H1 (cell line): ENCODE measurements around the gene ETFDH. TPM values are rescaled to one million over a fixed set of nuclear protein-coding genes. Genes with fewer than 3 reads are reported as not detected.

Source experiments
- CTCF ChIA-PET: fragments of 300-600 bp; sonication (Branson Sonifier 250); formaldehyde crosslinking; loops from one replicate; lab custom pipeline; 2021; ENCODE audit not compliant: partially characterized antibody; lab: Charles Lee
- POLR2A ChIA-PET: fragments of 300-600 bp; sonication (Branson Sonifier 250); formaldehyde crosslinking; loops from one replicate; lab custom pipeline; 2021; ENCODE audit warnings: inconsistent platforms; ENCODE audit not compliant: partially characterized antibody; lab: Charles Lee
- DNase-seq, 2 experiments: peaks; one replicate each; pipeline versions ENCODE4 v3.0.0 to v3.0.0-alpha.2; 2010 to 2022; ENCODE audit warnings: low spot score in 2 of 2, low read depth in 1 of 2, mixed read lengths in 1 of 2
- FAIRE-seq: peaks from 2 replicates; lab custom pipeline; 2011; peaks lifted over from hg19 to GRCh38; lab: Jason Lieb, UNC
- H2AFZ ChIP-seq: 2 replicates; pipeline ENCODE4 v1.8.1; 2012; ENCODE audit warnings: low read length, inconsistent platforms
- H2AK5ac ChIP-seq: 2 replicates; pipeline ENCODE4 v1.6.1; 2013; ENCODE audit warnings: low read depth, low read length
- H2BK120ac ChIP-seq: replicated peaks from 2 replicates; pipeline ENCODE3; 2013; ENCODE audit warnings: low read depth, low read length, inconsistent platforms
- H2BK12ac ChIP-seq: 2 replicates; pipeline ENCODE4 v1.6.1; 2013; ENCODE audit warnings: low read depth, low read length
- H2BK15ac ChIP-seq: 2 replicates; pipeline ENCODE4 v1.6.1; 2013; ENCODE audit warnings: low read length
- H2BK20ac ChIP-seq: 2 replicates; pipeline ENCODE4 v1.6.1; 2013; ENCODE audit warnings: low read length
- H2BK5ac ChIP-seq: 2 replicates; pipeline ENCODE4 v1.6.1; 2013; ENCODE audit warnings: low read depth, low read length
- H3K14ac ChIP-seq: 2 replicates; pipeline ENCODE4 v1.6.1; 2013; ENCODE audit warnings: inconsistent platforms; ENCODE audit not compliant: insufficient read length
- H3K18ac ChIP-seq: 2 replicates; pipeline ENCODE4 v1.6.1; 2013; ENCODE audit warnings: low read length; ENCODE audit errors: extremely low read depth
- H3K23ac ChIP-seq: 2 replicates; pipeline ENCODE4 v1.6.1; 2013; ENCODE audit warnings: inconsistent platforms; ENCODE audit not compliant: insufficient read length
- H3K23me2 ChIP-seq: 2 replicates; pipeline ENCODE4 v1.6.1; 2013; ENCODE audit warnings: low read depth, low read length
- H3K27ac ChIP-seq: 2 replicates; pipeline ENCODE4 v1.6.1; 2011; ENCODE audit warnings: low read depth, low read length, inconsistent platforms
- H3K27me3 ChIP-seq, 4 experiments: replicated peaks in 1 of 4; 1 replicate in 1 of 4; 2 replicates in 3 of 4; pipeline versions ENCODE4 v1.6.1 to v1.8.1; 2011 to 2013; ENCODE audit warnings: low read length in 3 of 4, mild to moderate bottlenecking in 3 of 4, inconsistent platforms in 2 of 4, mixed read lengths in 2 of 4, moderate library complexity in 1 of 4; ENCODE audit not compliant: control insufficient read depth in 3 of 4, insufficient read depth in 3 of 4; ENCODE audit errors: extremely low read depth in 1 of 4
- H3K36me3 ChIP-seq, 4 experiments: 2 replicates each; pipeline versions ENCODE4 v1.6.1 to v1.8.1; 2011 to 2013; ENCODE audit warnings: mild to moderate bottlenecking in 4 of 4, low read length in 3 of 4, moderate library complexity in 2 of 4, control low read depth in 1 of 4, inconsistent platforms in 1 of 4; ENCODE audit not compliant: insufficient read depth in 4 of 4, control insufficient read depth in 2 of 4
- H3K4ac ChIP-seq: replicated peaks from 2 replicates; pipeline ENCODE3; 2013; ENCODE audit warnings: low read length, low read depth, mixed read lengths, inconsistent platforms; ENCODE audit not compliant: insufficient read length
- H3K4me1 ChIP-seq, 4 experiments: replicated peaks in 1 of 4; 1 replicate in 1 of 4; 2 replicates in 3 of 4; pipeline versions ENCODE4 v1.6.1 to v1.8.1; 2011 to 2013; ENCODE audit warnings: low read length in 3 of 4, inconsistent platforms in 2 of 4, mixed read lengths in 1 of 4; ENCODE audit not compliant: insufficient read depth in 4 of 4, control insufficient read depth in 3 of 4
- H3K4me2 ChIP-seq, 2 experiments: 2 replicates each; pipeline versions ENCODE4 v1.6.1 to v1.8.1; 2011 to 2013; ENCODE audit warnings: low read depth in 2 of 2, low read length in 2 of 2, control low read depth in 1 of 2, inconsistent platforms in 1 of 2, mild to moderate bottlenecking in 1 of 2; ENCODE audit not compliant: insufficient read depth in 1 of 2
- H3K4me3 ChIP-seq, 4 experiments: fragments of 200-600, 300-600 bp in 1 of 4; sonication (generic), shearing (Covaris generic), sonication (Bioruptor Twin) in 1 of 4; 2 replicates each; pipeline versions ENCODE4 v1.5.1 to v1.8.1; 2011 to 2016; ENCODE audit warnings: low read length in 4 of 4, low read depth in 3 of 4, control low read depth in 2 of 4, inconsistent platforms in 2 of 4, mild to moderate bottlenecking in 2 of 4, mixed read lengths in 1 of 4, moderate library complexity in 1 of 4; ENCODE audit not compliant: insufficient read depth in 2 of 4; ENCODE audit errors: extremely low read depth in 1 of 4
- H3K56ac ChIP-seq: replicated peaks from 2 replicates; pipeline ENCODE3; 2013; ENCODE audit warnings: low read depth, mild to moderate bottlenecking, mixed read lengths, low read length, inconsistent platforms; ENCODE audit not compliant: insufficient read length
- H3K79me1 ChIP-seq: 2 replicates; pipeline ENCODE4 v1.6.1; 2013; ENCODE audit warnings: low read depth, low read length, control low read depth
- H3K79me2 ChIP-seq, 2 experiments: 2 replicates each; pipeline versions ENCODE4 v1.6.1 to v1.8.1; 2012 to 2013; ENCODE audit warnings: low read length in 2 of 2, mild to moderate bottlenecking in 2 of 2, inconsistent platforms in 1 of 2; ENCODE audit not compliant: insufficient read depth in 2 of 2, control insufficient read depth in 1 of 2
- H3K9ac ChIP-seq, 4 experiments: replicated peaks in 1 of 4; 1 replicate in 1 of 4; 2 replicates in 3 of 4; pipeline versions ENCODE4 v1.6.1 to v1.8.1; 2011 to 2013; ENCODE audit warnings: low read depth in 3 of 4, low read length in 3 of 4, control low read depth in 2 of 4, mild to moderate bottlenecking in 2 of 4, moderate library complexity in 2 of 4, inconsistent platforms in 1 of 4; ENCODE audit errors: extremely low read depth in 1 of 4
- H3K9me3 ChIP-seq, 2 experiments: 2 replicates each; pipeline versions ENCODE4 v1.6.1 to v1.8.1; 2012 to 2013; ENCODE audit warnings: mild to moderate bottlenecking in 2 of 2, moderate library complexity in 2 of 2, control low read depth in 1 of 2, inconsistent platforms in 1 of 2, low read depth in 1 of 2, low read length in 1 of 2, mixed read lengths in 1 of 2; ENCODE audit not compliant: insufficient read depth in 2 of 2
- H4K20me1 ChIP-seq, 2 experiments: replicated peaks in 1 of 2; 2 replicates each; pipeline versions ENCODE3 to v1.8.1; 2011 to 2013; ENCODE audit warnings: inconsistent platforms in 2 of 2, low read length in 2 of 2, mild to moderate bottlenecking in 1 of 2; ENCODE audit not compliant: insufficient read depth in 2 of 2, control insufficient read depth in 1 of 2
- H4K5ac ChIP-seq: 2 replicates; pipeline ENCODE4 v1.6.1; 2013; ENCODE audit warnings: low read length, low read depth, mixed read lengths, inconsistent platforms; ENCODE audit not compliant: insufficient read length
- H4K8ac ChIP-seq: 2 replicates; pipeline ENCODE4 v1.8.0; 2013; ENCODE audit warnings: mild to moderate bottlenecking, moderate library complexity, low read length, inconsistent platforms; ENCODE audit not compliant: insufficient read depth; ENCODE audit errors: extremely low read depth
- H4K91ac ChIP-seq: replicated peaks from 2 replicates; pipeline ENCODE3; 2013; ENCODE audit warnings: low read length, mixed read lengths, inconsistent platforms; ENCODE audit not compliant: insufficient read length
- TBP ChIP-seq: IDR thresholded peaks from 2 replicates; pipeline ENCODE4 v1.6.1; 2011; ENCODE audit warnings: low read depth, low read length, improper control_type of control experiment
- WGBS, 2 experiments: shearing (Covaris generic) in 1 of 2; methylation state at CpG; one replicate each; pipeline versions ENCODE4 v1.1.6 to v1.1.7; 2013 to 2015; ENCODE audit warnings: low lambda C conversion rate in 2 of 2, mixed read lengths in 2 of 2, inconsistent platforms in 1 of 2, low coverage in 1 of 2, missing lambda C conversion rate in 1 of 2; ENCODE audit not compliant: insufficient replicate concordance in 2 of 2, insufficient coverage in 1 of 2, insufficient read length in 1 of 2; ENCODE audit errors: extremely low coverage in 1 of 2, missing lambda C conversion rate in 1 of 2; 5-methylcytosine and 5-hydroxymethylcytosine counted together
- polyA plus RNA-seq, 7 experiments: library from polyadenylated mRNA; depleted of rRNA in 3 of 7; stranded (reverse) in 5 of 7; unstranded in 2 of 7; fragments of >200 nt in 5 of 7; fragments of 200-250 nt in 2 of 7; gene quantifications; 1 replicate in 5 of 7; 2 replicates in 1 of 7; 4 replicates in 1 of 7; pipeline versions ENCODE4 v1.2.1 to v1.2.3, GENCODE V29; 2011 to 2013; ENCODE audit warnings: missing spikeins in 2 of 7, mixed read lengths in 2 of 7
- total RNA-seq: library from RNA; stranded (reverse); fragmentation: NEBNext Ultra II Directional; extraction: Animal tissue kit (Norgen Biotek cat#: 25700); gene quantifications from 2 replicates; pipeline ENCODE4 v1.2.1, GENCODE V29; 2021

The ETFDH gene
- total and polyA plus RNA-seq, 2 of the 8 experiments (the other 6 are each of a cell fraction or from before 2014, with no cell fraction given) = 11.3 to 15.7 TPM

DNA sequence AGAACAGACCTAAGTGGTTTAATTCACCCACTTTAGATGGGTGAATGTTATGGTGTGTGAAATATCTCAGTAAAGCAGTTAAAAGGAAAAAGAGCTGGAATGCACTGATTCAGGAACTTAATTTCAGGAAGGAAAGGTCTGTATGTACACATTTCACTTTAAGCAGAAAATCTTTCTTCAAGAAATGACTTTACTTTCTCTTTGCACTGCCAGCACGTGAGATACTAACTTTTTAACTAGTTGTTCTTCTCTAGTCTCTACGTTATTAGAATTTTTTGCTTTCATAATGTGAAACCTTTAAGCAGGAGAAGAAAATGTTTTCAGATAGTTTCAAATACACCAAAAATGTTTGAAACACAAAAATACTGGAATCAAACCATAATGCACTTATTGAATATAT is 19.2 kb upstream of the ETFDH start:
- H2BK12ac ChIP-seq = no peak overlapping the region
- FAIRE-seq = no peak
- no peaks in the 10 kb centered on the region for H3K27me3 ChIP-seq
- no peak overlapping the region for H4K8ac ChIP-seq
- H3K4ac ChIP-seq = no peak overlapping the region
- CTCF ChIA-PET = no interaction called here
- no peak for DNase-seq
- H3K23ac ChIP-seq = no peak overlapping the region
- H2BK5ac ChIP-seq = no peak overlapping the region
- no peaks in the 10 kb centered on the region for H3K79me2 ChIP-seq
- no peak overlapping the region for H3K14ac ChIP-seq
- no peak for TF ChIP-seq TBP
- TF ChIP-seq, all 59 proteins: peak for 0
- POLR2A ChIA-PET = no interaction called here
- Histone ChIP-seq H3K36me3 (no peaks in the 10 kb centered on the region; a peak in 1 of 8 replicates), H4K20me1 (no peaks in the 10 kb centered on the region), H3K23me2 (no peaks in the 10 kb centered on the region; the same call in 1 of the 2 replicates), H3K9me3 (no peaks in the 10 kb centered on the region), H4K91ac (no peak overlapping the region), H3K79me1 (no peaks in the 10 kb centered on the region), H3K18ac (no peak overlapping the region), H3K4me3 (no peak overlapping the region), H3K4me2 (no peak overlapping the region), H2BK20ac (no peak overlapping the region), H3K4me1 (peaks cover 0 to 2% (median 0%) of the 10 kb centered on the region in 4 experiments; a peak in 2 of 7 replicates), H4K5ac (no peak overlapping the region), H3K56ac (no peak overlapping the region), H3K9ac (no peak overlapping the region), H2AK5ac (no peak overlapping the region), H2BK120ac (no peak overlapping the region), H2BK15ac (no peak overlapping the region), H3K27ac (no peak overlapping the region), H2AFZ (no peak overlapping the region)
- WGBS, 2 experiments = 92% methylated on average over 2 of the region's 2 CpGs; no CpG with 5 or more reads in 1 of the 2 experiments
